DMS153 (cell line): Measurements from ENCODE around the gene CEMIP.

Experiments used
- DNase-seq: peaks from one replicate; lab custom pipeline; 2025; lab: John Stamatoyannopoulos, UW

CEMIP gene

GRCh38 chr15:80979538-80980200 lies 200.5 kb downstream of the CEMIP start:
- DNase-seq = no peak

DNA sequence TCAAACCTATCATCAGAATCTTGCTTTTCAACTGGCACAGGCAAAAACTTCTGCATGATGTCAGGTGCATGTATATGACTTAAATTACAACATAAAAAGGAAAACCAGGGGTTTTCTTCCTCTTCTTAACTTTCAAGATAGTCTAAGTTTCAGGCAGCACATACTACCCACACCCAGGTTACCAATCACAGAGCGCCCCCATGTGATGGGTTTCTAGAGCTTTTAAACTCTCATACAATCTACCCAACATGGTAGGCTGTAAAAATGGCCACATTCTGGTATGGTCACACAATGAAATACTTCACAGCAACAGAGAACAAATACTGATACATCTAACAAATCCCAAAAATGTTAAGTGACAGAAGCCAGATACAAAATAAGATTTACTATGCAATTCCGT lies 203.0 kb downstream of the CEMIP start:
- DNase-seq = no peak

- no peak for DNase-seq
These were observed 203.7 kb downstream of the CEMIP start for GRCh38 chr15:80982839-80983238.

- no peak for DNase-seq
These were observed 205.7 kb downstream of the CEMIP start for GRCh38 chr15:80984856-80985255.

DNA sequence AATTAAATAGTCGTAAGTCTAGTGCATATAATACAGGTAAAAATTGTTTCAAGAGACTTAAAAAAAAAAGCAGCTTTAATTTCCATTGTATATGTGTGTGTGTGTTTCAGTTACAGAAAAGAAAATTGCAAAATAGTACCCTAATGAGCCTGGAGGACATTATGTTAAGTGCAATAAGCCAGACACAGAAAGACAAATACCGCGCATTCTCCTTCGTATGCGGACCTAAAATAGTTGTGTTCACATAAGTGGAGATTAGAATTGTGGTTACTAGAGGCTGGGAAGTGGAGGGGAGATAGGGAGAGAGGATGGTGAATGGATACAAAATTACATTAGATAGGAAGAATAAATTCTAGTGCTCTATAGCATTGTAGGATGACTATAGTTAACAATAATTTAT lies 206.8 kb downstream of the CEMIP start:
- DNase-seq = no peak

DNA sequence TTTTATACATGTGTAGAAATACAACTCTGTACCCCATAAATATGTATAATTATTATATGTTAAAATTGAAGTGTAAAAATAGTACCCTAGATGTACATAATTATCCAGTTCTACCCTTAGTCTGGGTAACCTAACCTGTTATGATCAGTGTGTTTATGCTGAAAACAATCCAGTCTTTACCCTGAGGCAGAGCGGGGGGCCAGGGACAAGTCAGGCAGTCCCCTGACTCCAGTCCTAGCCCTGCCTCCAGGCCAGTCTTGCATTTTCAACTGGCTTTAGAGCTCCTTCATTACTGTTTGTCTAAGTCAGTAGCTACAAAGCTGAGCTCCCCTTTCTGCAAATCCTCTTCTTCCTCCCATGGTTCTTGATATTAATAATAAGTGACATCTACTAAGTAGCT lies 207.3 kb downstream of the CEMIP start:
- DNase-seq = no peak

DNA sequence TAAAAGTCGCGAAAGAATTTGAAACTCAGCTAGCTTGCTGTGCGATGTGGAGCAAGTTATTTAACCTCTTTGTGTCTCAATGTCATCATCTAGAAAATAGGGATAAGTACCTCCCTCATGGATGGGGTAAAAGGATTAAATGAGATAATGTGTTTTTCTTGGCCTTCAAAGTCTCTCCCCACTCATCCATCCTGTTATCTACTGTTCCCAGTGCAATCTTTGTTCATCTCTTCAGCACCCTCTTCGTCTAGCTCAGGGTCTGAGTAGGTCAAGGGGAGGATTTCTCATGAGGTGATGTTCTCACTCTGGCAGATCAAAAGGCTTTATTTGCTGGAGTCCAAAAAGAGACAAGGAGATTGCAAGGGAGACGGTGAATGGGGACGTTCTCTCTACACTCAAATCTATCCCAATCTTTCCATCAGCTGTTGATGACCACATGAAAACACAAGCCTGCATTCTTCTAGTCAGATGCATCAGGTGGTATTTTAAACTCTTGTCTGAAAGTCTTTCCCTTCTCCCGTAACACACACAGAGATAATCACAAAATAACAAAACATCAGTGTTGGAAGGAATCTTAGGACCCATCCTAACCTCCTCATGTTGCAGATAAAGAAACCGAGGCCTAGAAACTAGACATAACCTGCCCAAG lies 209.1 kb downstream of the CEMIP start:
- DNase-seq = no peak

GRCh38 chr15:80989081-80989517 lies 209.9 kb downstream of the CEMIP start:
- DNase-seq = no peak

DNA sequence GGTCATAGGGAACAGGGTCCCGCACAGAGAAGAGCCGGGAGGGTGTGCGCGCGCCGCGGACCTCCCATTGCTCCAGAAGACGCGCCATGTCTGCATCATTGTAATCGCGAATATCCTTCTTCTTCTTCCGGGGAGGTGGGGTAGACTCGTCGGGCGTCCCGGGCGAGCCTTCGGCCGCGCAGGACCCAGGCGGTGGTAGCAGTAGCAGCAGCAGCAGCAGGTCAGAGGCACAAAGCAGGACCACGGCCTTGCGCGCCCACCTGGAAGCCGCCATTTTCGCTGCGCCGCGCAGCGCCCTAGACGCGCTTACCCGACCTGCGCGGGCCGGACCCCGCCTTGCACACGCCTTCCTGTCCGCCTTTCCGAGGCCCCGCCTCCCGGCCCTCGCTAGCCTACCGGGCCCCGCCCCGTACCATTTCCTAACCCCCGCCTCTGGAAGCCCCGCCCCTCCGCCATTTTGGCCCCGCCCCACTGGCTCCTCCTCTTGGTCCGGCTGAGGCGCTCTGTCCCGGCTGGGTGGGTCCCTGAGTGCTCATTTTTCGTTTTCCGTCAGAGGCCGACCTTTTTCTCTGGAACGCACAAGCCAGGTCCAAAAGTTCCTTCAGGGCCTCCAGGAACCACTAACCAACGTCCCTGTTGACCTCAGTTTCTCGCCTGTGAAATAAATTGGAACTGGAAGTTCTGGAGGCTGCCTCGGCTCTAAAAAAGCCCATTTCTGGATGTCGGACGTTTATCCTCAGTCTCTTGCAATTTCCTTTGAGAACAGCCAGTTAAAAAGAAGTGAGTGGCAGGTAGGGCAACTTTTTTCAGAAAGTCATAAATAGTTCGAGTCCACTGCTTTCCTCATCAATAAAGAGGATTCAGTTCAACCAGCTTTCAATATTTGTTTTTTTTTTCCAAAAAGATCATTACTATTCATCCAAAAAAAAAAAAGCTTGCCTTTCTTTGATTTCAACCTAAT lies 210.6 kb downstream of the CEMIP start, which contains the start of gene MESD:
TSS of gene MESD (minus strand) at position 302 of the 961 bp plus-strand sequence. CDS start at position 274, 28 bp downstream.
- DNase-seq = peak; percentile 62

GRCh38 chr15:80990955-80991354 lies 211.8 kb downstream of the CEMIP start:
- DNase-seq = no peak

DNA sequence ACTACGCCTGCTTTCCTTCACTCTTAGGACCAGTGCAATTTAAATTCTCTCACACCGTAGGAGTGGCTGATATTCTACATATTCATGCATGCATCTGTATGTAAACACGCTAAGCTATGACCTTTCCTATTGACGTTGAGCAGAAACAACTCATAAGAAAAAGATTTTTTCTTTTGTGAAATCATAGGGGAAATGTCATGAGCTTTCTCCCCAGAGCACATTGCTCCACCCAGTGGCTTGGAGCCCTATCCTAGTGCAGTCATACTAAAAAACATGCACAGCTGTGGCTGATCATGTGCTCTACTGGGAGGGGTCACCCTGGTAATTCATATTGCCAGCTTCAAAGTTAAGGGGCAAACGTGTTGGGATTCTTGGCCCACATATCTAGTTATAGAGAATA lies 212.3 kb downstream of the CEMIP start:
- no peak for DNase-seq

- DNase-seq = no peak
These were observed 212.8 kb downstream of the CEMIP start for GRCh38 chr15:80992006-80992405.

DNA sequence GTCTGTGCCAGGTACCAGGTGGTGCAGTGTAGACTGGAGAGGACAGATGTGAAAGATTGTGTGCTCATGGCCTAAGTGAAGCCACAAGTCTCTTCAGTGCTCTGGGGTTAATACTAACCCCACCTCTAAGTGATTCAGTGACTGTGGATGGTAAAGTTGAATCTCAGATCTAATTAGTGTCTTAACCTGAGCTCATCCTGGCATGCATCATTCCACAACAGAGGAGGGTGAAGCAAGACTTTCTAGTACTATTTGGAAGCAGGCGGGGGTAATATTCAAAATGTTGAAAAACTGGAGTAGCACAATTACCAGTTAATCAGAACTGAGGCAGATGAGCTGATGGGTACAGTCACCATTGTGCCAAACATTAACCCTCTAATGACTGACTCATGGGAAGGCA lies 213.3 kb downstream of the CEMIP start:
- DNase-seq = no peak

- DNase-seq = no peak
These were observed 217.1 kb downstream of the CEMIP start for GRCh38 chr15:80996247-80996646.

DNA sequence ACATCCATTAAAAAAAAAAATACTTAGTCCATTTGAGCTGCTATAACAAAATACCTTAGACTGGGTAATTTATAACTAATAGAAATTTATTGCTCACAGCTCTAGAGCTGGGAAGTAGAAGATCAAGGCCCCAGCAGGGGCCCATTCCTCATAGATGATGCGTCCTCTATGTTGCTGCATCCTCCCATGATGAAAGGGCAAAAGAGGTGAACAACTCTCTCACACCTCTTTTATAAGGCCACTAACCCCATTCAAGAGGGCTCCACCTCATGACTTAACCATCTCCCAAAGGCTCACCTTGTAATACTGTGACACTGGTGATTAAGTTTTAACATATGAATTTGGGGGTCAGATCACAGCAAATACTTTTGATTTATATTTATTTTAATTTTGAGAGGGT lies 218.5 kb downstream of the CEMIP start:
- no peak for DNase-seq

GRCh38 chr15:80998251-80998650 lies 219.1 kb downstream of the CEMIP start:
- no peak for DNase-seq

DNA sequence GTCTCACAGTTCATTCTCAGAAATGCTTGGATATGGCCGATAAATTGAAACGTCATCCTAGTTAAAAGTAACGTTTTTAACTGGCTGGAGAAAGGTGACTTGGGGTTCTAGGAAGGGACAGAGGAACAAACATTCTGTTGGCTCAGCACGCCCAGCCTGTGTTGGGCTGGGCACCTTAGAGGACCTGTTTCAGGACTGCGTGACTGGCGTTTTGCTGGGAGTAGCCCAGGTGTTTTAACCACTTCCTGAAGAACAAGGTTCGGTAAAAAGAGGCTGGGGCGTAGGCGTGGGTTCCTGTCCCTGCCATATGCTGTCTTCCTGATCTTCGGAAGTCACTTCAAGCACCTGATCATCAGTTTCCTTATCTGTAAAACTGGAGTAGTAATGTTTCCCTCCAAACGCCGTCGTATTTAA lies 220.5 kb downstream of the CEMIP start:
- peak; percentile 2 for DNase-seq

- no peak for DNase-seq
These were observed 221.0 kb downstream of the CEMIP start for GRCh38 chr15:81000144-81000623.

GRCh38 chr15:81000624-81001151 lies 221.5 kb downstream of the CEMIP start, which contains the start of gene TLNRD1:
TLNRD1 (plus strand) TSS chr15:81000923; CDS start chr15:81002272, 1,349 bp downstream.
- peak; percentile 55 for DNase-seq
